Stomach (tissue), 4 donors: ENCODE results near the gene GOLGA7B.

Source experiments
- POLR2A ChIP-seq, 4 donors: fragments of 450-650 bp; IDR thresholded peaks; one replicate each; pipeline ENCODE4 v1.6.1; 2016; ENCODE audit warnings: antibody characterized with exemption in 4 of 4, control low read depth in 2 of 4, mild to moderate bottlenecking in 1 of 4, moderate library complexity in 1 of 4
- POLR2AphosphoS5 ChIP-seq, 3 donors: sonication (generic); formaldehyde crosslinking; IDR thresholded peaks; one replicate each; pipeline ENCODE4 v1.6.1; 2016; ENCODE audit warnings: antibody characterized with exemption in 3 of 3
- TF ChIP-seq, protein P1 (sequence below), 7 experiments: fragments of 450-650 bp in 4 of 7; fragments of 200-600 bp in 3 of 7; sonication (generic) in 3 of 7; IDR thresholded peaks; one replicate each; pipeline ENCODE4 v1.5.1; 2016 to 2019; ENCODE audit warnings: antibody characterized with exemption in 7 of 7, control low read depth in 2 of 7, mild to moderate bottlenecking in 1 of 7

GRCh38 chr10:97852840-97853405, 3.3 kb downstream of the GOLGA7B start:
- TF ChIP-seq, protein P1, sequence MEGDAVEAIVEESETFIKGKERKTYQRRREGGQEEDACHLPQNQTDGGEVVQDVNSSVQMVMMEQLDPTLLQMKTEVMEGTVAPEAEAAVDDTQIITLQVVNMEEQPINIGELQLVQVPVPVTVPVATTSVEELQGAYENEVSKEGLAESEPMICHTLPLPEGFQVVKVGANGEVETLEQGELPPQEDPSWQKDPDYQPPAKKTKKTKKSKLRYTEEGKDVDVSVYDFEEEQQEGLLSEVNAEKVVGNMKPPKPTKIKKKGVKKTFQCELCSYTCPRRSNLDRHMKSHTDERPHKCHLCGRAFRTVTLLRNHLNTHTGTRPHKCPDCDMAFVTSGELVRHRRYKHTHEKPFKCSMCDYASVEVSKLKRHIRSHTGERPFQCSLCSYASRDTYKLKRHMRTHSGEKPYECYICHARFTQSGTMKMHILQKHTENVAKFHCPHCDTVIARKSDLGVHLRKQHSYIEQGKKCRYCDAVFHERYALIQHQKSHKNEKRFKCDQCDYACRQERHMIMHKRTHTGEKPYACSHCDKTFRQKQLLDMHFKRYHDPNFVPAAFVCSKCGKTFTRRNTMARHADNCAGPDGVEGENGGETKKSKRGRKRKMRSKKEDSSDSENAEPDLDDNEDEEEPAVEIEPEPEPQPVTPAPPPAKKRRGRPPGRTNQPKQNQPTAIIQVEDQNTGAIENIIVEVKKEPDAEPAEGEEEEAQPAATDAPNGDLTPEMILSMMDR (IDR thresholded peaks at IDR 0.05), result no peak
- TF ChIP-seq POLR2AphosphoS5 (IDR thresholded peaks at IDR 0.05) (no peak), POLR2A (IDR thresholded peaks at IDR 0.05) (no peak)
